SK-N-SH (cell line): ENCODE data around the gene ADAMTS16.

Experiments used
- CHD2 ChIP-seq: fragments of 150-350 bp; IDR thresholded peaks from 2 replicates; pipeline ENCODE4 v1.6.1; 2018; ENCODE audit warnings: low read length; ENCODE audit not compliant: partially characterized antibody
- CTCF ChIP-seq: fragments of 200-600 bp; sonication (generic); IDR thresholded peaks from 2 replicates; pipeline ENCODE4 v1.6.1; 2017; ENCODE audit warnings: antibody characterized with exemption, mild to moderate bottlenecking, moderate library complexity
- POLR2AphosphoS5 ChIP-seq: IDR thresholded peaks from 2 replicates; pipeline ENCODE4 v1.6.1; 2012; ENCODE audit warnings: low read depth, low read length
- RAD21 ChIP-seq: IDR thresholded peaks from 2 replicates; pipeline ENCODE4 v1.6.1; 2012; ENCODE audit warnings: mild to moderate bottlenecking, low read length
- RCOR1 ChIP-seq: fragments of 150-350 bp; IDR thresholded peaks from 2 replicates; pipeline ENCODE4 v1.6.1; 2017; ENCODE audit warnings: antibody characterized with exemption, low read length
- SMC3 ChIP-seq: IDR thresholded peaks from 2 replicates; pipeline ENCODE4 v1.6.1; 2012; ENCODE audit warnings: low read depth, low read length, improper control_type of control experiment
- YY1 ChIP-seq: IDR thresholded peaks from 2 replicates; pipeline ENCODE4 v1.4.0; 2012; ENCODE audit warnings: low read depth, mild to moderate bottlenecking

GRCh38 chr5:5250758-5251157 is 110.6 kb downstream of the ADAMTS16 start:
- TF ChIP-seq RCOR1 (no peak), SMC3 (no peak), CTCF (no peak), RAD21 (no peak), POLR2AphosphoS5 (no peak), CHD2 (no peak), YY1 (no peak)
